NCI-H2171 treated with DMSO at 0.1 percent for 48 hours (cell line): ENCODE measurements around the gene FAM149B1.
"Not testable (repeated sequence)": the region's sequence is repeated elsewhere in the genome, so short reads cannot be mapped to it uniquely, and the experiment has no call there.

Source experiments
- DNase-seq: peaks from one replicate; lab custom pipeline; 2025; lab: John Stamatoyannopoulos, UW

Gene FAM149B1

DNA sequence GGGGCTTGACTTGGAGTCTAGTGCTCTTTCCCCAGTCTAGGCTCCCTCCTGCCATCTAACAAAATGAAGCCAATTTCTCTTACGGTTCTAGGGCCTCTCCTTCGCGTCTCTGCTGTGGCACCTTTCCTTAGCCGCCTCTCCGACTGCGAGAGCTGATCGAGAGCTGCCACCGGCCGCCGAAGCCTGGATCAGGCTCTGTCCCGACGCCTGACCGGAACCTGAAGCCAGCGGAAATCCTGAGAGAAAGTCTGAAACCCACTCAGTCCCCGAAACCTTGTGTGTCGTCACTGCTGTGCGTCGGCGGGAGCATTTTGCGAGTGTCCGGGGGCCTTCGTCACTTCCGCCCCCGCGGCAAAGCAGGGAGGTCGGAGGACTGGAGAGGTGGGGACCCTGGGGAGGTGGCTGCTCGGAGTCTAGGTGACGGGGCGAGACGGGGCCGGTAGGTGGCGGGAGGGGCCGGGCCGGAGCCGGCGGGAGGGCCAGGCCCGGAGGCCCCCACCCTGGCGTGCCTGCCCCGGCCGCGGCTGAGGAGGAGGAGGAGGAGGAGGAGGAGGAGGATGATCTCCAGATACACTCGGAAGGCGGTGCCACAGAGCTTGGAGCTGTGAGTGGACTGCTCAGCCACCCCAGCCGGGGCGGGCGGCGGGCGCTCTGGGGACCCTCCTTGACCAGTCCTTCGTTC is at the start of gene FAM149B1, which contains the start of gene ECD:
TSS of gene FAM149B1 (plus strand) at position 337 of the 682 bp plus-strand sequence. CDS start at position 558, 221 bp downstream.
TSS of gene ECD (minus strand) at position 226 of the 682 bp plus-strand sequence. CDS start 4,071 bp downstream, outside the sequence.
- peak; percentile 77 for DNase-seq

DNA sequence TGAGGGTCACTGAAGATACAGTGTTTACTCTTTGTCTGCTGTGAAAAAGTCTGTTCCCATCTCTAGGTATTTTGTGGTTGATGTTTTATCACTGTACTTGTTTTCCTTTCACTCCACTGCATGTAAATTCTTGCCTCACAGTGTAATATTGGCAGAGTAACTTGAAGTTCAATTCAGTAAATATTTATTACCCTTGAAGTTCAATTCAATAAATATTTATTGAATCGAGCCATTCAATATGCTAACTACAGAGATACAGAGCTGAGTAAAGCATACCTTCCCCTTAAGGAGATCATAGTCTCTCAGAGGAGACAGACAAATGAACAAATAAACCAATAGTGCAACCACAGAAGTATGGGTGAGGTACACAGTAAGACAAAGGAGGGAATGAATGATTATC is 48.5 kb upstream of the FAM149B1 start:
- DNase-seq = no peak

DNA sequence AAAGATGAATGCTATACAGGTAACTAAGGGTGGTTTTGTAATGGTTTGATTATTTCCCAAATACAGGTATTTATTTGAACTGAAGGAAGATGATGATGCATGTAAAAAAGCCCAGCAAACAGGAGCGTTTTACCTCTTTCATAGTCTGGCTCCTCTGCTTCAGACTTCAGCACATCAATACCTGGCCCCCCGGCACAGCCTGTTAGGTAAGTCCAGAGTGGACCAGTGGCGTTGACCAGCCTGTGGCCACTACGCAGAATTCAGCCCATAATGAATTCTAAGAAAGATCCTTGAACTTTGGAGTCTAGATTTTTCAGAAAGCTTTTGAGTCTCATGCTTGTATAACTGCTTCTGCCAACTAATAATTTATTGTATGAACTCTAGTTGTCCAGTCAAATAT is 48.0 kb upstream of the FAM149B1 start:
- no peak for DNase-seq

DNA sequence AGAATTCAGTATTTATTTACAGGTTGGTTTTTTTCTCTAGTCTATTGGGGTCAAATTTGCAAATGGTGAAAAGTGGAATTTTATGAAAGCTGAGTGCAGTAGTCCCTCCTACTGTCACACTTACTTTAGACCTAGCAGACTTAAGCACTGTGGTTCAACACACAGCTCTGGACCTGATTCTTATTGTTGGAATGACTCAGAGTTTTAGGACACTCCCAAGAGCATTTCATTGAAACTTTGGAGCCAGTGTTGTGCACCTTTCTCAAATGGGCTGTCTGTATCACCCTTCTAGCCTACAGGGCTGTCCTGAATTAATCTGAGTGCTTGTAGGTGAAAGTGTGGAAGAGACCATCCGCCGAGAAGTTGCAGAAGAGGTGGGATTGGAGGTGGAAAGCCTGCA is 41.6 kb upstream of the FAM149B1 start:
- no peak for DNase-seq

DNA sequence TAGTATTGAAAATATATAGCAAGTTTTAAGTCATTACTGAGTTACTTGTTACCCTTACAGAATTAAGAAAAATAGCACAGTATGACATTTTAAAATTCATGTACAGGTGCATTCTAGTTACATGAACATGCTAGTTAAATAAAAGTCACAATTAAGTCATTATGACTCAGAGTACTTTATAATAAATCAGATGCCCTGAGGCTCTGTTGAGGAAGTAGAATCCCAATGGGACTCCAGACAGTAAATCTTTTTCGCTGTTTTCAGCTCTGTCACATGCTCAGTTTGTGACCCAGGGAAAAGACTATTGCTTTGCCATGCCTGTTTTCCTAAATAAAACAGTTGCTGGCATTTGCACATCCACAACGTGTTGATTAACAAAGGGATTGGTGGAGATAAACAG is 36.6 kb upstream of the FAM149B1 start:
- DNase-seq = no peak

DNA sequence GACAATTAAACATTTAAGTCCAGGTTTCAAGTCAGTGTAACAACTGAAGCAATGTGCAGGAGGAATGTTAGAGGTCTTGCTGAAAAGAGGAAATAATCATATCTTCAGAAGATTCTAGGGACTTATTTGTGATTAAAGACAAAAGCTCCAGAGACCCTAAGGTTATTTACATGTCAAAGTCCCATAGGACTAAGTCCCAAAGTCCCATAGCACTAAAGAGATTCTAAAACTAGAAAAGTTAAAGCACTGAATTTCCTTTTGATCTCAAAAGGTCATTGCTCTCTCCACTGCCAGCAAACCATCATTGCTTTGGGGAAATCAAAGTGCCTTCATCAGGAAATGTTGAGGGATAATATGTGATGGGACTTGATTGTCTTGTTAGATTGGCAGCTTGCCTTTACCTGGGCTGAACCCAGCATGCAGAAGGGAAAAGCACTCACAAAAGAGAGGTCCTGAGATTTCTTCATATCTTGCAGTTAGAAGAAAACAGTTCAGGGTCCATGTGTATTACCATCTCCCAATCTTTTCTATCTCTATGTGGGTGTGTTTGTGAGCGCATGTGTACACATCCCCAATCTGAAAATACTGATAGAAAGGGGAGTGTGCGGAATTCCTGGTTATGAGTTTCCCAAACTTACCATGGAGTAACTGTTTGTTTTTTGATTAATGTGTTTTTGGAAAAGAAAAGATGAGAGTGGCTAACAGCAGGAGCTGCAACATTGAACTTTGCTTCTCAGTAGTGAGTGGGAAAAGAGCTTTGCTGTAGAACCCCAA is 35.8 kb upstream of the FAM149B1 start:
- DNase-seq = no peak

DNA sequence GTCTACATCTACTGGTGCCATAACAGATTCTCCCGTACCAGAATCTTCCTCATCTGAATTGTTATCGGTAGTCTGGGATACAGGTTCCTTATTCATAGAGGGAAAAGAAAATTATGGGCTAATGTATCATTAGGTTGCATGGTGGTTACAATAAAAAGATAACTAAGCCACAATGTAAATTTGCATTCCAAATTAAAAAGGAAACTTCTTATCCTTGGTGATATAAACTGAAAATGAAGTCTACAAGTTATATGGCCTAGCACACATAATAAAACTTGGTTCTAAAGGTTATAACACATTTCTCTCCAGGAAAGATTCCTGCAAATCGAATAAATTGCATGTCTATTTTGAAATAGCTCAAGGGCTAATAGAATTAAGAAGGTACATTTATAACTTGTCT is 33.2 kb upstream of the FAM149B1 start:
- no peak for DNase-seq

DNA sequence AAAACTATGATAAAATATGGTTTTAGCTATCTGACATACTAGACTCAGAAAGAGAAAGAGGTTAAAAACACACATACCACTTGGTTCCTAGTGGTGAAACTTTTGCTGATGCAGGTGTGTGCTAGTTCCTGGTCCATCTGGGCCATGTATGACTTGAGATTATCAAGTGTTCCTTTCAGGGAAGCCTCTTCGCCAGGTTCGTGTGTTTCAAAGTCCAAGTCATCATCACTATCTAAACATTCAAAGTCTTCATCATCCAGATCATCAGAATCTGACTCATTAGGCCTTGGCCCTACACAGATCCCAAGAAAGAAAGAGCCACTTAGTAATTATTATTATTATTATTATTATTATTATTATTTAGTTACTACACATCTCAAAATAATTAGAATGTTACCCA is 31.3 kb upstream of the FAM149B1 start:
- DNase-seq = no peak

DNA sequence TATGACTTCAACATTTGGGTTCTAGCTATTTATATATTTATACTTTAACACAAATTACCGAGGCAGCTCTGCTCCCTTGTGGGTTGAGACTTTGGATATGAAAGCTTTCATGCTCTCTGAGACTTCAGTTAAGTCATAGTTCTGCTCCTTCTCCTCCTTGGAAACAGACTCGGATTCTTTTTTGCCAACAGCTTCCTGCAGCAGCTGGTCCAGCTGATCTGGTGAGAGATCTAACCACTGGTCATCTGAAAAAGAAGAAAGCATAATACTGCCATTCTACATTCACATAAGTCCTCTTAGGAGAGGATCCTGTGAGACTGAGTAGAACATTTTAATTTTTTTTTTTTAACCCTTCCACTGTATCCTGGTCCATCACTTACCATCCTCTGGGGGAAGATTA is 28.7 kb upstream of the FAM149B1 start:
- DNase-seq = no peak

DNA sequence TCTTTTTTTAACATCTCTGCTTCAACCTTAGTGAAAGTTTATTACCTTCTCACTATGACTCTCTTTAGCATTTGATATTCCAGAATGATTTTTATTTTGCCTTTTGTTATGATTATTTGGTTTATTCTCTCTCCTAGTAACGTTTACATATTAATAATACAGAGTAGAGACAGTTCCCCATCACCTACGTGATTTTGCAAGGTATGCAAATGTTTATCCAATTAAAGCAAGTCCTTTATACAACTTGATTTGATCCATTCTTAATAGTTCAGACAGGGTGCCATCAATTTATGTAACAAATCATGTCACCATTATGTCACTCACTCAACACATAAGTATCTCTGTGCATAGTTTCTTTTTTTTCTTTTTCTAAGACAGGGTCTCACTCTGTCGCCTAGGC is 26.3 kb upstream of the FAM149B1 start:
- DNase-seq = no peak

DNA sequence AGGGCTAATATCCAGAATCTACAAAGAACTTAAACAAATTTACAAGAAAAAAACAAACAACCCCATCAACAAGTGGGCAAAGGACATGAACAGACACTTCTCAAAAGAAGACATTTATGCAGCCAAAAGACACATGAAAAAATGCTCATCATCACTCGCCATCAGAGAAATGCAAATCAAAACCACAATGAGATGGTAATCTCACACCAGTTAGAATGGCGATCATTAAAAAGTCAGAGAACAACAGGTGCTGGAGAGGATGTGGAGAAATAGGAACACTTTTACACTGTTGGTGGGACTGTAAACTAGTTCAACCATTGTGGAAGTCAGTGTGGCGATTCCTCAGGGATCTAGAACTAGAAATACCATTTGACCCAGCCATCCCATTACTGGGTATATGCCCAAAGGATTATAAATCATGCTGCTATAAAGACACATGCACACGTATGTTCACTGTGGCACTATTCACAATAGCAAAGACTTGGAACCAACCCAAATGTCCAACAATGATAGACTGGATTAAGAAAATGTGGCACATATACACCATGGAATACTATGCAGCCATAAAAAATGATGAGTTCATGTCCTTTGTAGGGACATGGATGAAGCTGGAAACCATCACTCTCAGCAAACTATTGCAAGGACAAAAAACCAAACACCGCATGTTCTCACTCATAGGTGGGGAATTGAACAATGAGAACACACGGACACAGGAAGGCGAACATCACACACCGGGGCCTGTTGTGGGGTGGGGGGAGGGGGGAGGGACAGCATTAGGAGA is 17.1 kb upstream of the FAM149B1 start:
- DNase-seq = not testable (repeated sequence)

DNA sequence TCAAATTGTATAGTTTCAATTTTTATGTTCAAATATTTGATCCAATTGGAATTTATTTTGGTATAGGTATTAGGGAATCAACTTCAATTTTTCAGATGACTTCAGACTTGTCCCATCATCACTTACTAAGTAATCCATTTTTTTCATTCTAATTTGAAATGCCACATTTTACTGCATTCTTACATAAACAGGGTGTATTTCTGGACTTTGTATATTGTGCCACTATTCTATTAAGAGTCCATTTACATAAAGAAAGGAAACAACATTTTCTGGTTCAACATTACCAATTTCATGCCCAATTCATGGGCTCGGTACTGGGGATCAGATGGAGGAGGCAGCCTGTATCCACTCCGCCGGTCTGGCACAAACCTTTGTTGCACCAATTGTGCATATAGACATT is 15.9 kb upstream of the FAM149B1 start:
- DNase-seq = no peak

DNA sequence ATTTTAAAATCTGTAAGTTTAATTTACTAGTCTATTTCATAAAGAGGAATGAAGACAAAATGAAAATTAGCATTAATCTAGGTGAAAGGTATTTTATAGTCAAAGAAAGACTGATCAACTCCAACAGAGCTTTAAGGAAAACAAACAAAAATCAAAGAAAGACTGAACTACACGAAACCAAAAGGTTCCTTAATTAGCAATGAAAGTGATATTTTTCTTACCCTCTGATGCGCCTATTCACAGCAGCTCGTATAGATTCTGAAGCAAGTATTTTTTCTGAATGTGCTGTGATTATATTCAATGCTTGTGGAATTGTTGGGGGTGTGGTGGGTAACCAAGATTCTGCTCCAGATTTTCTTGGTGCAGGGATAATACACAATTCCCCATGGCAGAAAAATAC is 11.9 kb upstream of the FAM149B1 start:
- no peak for DNase-seq

DNA sequence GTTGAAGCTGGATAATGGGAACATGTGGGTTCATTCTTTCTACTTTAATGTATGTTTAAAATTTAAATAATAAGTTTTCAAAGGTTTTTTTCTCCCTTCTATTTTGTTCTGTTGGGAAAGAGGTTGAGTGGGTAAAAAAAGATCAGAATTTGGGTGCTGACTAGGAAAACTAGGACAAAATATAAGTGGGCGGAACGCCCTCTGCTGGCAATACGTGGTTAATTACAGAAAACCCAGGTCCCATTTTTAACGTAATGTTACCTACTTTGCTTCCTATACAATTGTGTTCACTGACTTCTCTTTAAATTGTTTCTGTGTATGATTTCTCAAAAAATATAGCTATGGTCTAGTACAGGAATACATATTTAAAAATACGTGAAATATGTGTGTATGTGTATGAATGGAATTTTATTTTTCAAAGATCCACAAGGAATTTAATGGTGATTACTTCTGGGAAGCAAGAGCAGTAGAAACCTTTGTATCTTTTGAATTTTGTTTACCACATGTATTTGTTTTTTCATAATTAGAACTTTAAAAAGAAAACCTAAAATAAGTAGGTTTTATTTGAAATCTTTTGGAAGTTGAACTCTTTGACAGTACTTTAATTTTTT is 8.8 kb upstream of the FAM149B1 start:
- peak; percentile 18 for DNase-seq

DNA sequence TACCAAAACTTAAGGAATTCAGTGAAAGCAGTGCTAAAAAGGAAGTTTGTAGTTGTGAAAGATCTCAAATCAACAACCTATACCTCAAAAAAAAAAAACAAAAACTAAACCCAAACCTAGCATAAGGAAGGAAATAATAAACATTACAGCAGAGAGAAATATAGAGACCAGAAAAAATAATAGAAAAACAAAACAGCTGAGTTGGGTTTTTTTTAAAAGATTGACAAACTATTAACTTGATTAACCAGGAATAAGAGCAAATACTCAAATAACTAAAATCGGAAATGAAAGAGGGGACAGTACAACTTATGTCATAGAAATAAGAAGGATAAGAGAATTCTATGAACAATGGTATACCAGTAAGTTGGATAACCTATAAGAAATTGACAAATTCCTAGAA is 6.8 kb upstream of the FAM149B1 start:
- DNase-seq = no peak

DNA sequence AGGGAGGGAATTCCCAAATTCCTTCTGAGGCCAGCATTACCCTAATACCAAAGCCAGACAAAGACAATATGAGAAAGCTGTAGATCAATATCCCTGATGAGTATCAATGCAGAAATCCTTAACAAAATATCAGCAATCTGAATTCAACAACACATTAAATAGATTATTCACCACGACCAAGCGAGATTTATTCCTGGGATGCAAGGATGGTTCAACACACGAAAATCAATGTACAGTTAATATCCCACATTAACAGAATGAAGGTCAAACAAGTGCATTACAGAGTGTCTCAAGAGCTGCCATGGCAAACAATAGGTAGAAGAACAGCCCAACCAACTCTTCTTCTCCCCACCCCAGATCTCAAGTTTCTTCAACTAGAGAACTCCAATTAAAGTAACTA is 6.3 kb upstream of the FAM149B1 start:
- no peak for DNase-seq

DNA sequence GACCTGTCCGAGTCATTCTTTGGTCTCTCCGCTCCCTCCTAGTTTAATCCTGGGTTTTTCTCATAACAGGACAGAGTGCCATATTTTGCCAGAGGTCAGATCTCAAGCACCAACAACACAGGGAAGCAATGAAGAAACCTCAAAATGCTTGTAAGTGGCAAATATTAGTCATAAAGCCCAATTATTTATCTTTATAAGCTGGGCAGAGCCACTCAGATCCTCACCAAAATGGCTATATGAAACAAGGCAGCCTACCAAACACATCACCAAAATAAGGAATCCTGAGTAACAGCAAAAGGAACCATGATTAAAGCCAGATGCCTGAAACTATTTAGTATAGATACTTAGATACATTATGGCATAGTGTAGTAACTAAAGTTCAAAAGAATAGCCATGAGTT is 4.8 kb upstream of the FAM149B1 start:
- DNase-seq = no peak

DNA sequence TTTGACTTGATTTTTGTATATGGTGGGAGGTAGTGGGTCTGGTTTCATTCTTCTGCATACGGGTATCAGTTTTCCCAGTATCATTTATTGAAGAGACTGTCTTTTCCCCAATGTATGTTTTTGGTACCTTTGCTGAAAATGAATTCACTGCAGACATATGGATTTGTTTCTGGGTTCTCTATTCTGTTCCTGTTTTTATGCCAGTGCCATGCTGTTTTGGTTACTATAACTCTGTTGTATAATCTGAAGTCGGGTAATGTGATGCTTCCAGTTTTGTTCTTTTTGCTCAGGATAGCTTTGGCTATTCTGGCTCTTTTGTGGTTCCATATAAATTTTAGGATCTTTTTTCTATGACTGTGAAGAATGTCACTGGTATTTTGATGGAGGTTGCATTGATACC is 947 bp upstream of the FAM149B1 start:
- DNase-seq = no peak

DNA sequence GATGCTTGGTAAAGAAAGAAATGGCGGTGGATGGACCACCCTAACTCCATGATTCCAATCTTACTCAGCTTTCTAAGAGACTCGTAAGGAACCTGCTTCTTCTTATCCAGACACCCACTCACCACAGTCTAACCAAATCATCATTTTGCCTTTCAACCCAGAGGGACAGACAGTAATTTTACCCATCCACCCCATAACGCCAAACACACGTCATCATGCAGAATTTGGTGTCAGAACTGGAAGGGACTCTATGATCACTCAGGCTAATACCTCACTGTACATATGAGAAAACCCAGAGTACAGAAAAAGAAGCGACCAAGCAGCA is 499 bp upstream of the FAM149B1 start:
- DNase-seq = no peak

DNA sequence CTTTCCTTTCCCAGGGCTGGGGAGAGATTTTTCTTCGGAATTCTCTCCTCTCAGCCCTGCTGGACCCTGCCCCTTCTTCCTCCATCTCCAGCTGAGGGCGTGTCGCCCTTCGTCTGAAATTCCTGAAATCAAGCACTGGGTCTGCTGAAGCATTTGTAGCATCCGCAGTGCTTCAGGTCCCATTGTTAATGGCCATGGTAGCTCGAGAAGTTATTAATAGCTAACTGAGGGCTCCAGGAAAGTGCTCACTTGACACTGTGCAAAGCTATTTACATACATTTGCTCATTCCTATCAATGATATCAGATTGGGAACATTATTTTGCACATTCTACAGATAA is 515 bp downstream of the FAM149B1 start:
- DNase-seq = peak; percentile 5

DNA sequence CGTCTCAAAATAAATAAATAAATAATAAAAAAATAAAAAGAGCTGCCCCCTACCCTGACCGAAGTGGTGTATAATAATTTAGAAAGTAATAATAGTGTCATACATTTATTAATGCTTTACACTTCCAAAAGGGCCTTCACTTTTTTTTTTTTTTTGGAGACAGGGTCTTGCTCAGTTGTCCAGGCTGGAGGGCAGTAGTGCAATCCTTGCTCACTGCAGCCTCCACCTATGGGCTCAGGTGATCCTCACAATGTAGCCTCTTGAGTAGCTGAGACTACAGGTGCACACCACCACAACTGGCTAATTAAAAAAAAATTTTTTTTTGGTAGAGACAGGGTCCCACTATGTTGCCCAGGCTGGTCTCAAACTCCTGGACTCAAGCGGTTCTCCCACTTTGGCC is 1.4 kb downstream of the FAM149B1 start:
- DNase-seq = no peak

DNA sequence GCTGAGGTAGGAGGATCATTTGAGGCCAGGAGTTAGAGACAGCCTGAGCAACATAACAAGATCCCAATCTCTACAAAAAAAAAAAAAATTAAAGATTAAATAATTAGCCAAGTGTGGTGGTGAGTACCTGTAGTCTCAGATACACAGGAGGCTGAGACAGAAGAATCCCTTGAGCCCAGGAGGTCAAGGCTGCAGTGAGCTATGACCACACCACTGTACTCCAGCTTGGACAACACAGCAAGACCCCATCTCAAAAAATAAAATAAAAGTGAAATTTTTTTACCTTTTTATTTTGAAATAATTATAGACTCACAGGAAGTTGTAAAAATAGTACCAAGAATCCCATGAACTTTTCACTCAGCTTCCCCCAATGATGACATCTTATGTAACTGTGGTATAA is 4.9 kb downstream of the FAM149B1 start:
- DNase-seq = no peak
